ENCODE measurements around the gene TBX21.

- TF ChIP-seq POLR2AphosphoS5 (IDR thresholded peaks at IDR 0.05) (no peak), CTCF (IDR thresholded peaks at IDR 0.05; ENCODE audit: poor library complexity, severe bottlenecking) (no peak)
Observed at GRCh38 chr17:47751471-47751870, 18.4 kb downstream of the TBX21 start.
